MM.1S (cell line): ENCODE data around the gene PAX8.

ENCODE experiments used
- CTCF ChIP-seq: fragments of 300-600 bp; sonication (generic); IDR thresholded peaks from 2 replicates; pipeline ENCODE4 v1.5.1; 2016; ENCODE audit warnings: antibody characterized with exemption, low read length, mixed read lengths
- EZH2 ChIP-seq: fragments of 300-600 bp; sonication (generic); optimal IDR thresholded peaks from 2 replicates; pipeline ENCODE3; 2017; ENCODE audit warnings: low read depth, mild to moderate bottlenecking, antibody characterized with exemption, low read length, mixed read lengths

DNA sequence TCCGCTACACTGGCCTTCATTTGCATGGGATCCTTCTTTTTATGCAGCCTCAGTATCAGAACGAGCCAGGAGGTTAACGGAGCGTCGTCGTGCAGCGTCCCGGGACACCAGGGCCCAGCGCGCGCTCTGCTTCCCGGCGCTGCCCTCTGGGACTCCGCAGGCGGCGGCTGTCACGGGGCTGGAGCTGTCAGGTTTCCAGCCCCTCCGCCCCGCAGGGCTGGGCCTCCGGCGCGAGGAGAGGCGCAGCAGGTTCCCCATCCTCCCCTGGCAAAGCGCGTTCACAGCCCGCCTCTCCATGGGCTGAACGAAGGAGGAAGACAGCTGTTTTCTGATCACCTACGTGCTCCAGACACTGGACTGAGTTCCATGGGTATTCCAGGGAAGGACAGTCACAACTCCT is 12.5 kb upstream of the PAX8 start:
- TF ChIP-seq CTCF = no peak
- no peak for TF ChIP-seq EZH2
